Loucy (cell line): ENCODE measurements around the gene MYOC.

Experiments
- CTCF ChIP-seq: fragments of 200-600 bp; sonication (generic); conservative IDR thresholded peaks from 2 replicates; pipeline ENCODE4 v1.5.1; 2014; ENCODE audit warnings: mild to moderate bottlenecking, antibody characterized with exemption, low read length
- EZH2phosphoT487 ChIP-seq: fragments of 200-600 bp; IDR thresholded peaks from 2 replicates; pipeline ENCODE4 v1.6.1; 2018; ENCODE audit warnings: antibody characterized with exemption, mild to moderate bottlenecking, moderate library complexity, borderline replicate concordance

GRCh38 chr1:171585715-171586114 is 66.8 kb downstream of the MYOC start:
- TF ChIP-seq CTCF, result no peak
- no peak for TF ChIP-seq EZH2phosphoT487
